ENCODE data around the gene SPRED2.

DNA sequence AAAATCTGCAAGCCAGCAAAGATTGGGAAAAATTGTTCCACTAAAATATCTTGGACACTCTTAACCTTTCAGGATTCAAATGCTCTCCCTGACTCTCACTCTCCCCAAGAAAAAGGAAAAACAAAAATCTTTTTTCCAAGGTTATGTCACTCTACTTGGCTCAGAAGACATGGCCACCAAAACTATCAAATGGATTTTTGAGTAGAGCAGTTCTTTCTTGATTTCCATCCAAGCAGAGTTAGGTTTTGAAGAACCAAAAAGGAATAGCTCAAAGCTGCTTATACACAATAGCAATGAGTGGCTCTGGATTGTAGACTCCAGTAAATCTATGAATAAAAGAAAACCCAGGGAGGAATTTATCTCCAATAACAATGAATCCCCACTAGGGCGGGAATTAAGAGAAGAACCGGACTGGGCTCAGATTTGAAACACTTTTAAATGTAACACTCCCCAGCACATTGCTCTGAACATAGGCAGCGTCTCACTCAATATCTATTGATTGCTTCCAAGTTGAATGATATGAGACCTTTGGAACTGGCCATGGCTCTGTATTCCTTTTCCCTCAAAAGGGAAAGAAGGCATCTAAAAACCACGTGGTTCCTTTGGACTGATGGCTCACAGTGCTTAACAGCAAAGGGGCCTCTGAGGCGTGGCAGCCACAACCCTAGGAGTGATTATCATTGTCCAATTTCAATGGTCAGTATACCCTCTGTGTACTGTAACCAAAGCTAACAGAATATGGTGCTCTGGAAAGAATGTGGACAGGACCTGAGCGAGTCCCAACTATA is 68.3 kb downstream of the SPRED2 start:
- no peak for TF ChIP-seq RARB (CRISPR knock-in tag; IDR thresholded peaks at IDR 0.05)
- no peak for TF ChIP-seq CSDC2 (CRISPR knock-in tag; IDR thresholded peaks at IDR 0.05)
- no peak for TF ChIP-seq ZC3H10 (CRISPR knock-in tag; IDR thresholded peaks at IDR 0.05)
- no peak for TF ChIP-seq GLIS3 (CRISPR knock-in tag; IDR thresholded peaks at IDR 0.05)
- TF ChIP-seq, protein P1, sequence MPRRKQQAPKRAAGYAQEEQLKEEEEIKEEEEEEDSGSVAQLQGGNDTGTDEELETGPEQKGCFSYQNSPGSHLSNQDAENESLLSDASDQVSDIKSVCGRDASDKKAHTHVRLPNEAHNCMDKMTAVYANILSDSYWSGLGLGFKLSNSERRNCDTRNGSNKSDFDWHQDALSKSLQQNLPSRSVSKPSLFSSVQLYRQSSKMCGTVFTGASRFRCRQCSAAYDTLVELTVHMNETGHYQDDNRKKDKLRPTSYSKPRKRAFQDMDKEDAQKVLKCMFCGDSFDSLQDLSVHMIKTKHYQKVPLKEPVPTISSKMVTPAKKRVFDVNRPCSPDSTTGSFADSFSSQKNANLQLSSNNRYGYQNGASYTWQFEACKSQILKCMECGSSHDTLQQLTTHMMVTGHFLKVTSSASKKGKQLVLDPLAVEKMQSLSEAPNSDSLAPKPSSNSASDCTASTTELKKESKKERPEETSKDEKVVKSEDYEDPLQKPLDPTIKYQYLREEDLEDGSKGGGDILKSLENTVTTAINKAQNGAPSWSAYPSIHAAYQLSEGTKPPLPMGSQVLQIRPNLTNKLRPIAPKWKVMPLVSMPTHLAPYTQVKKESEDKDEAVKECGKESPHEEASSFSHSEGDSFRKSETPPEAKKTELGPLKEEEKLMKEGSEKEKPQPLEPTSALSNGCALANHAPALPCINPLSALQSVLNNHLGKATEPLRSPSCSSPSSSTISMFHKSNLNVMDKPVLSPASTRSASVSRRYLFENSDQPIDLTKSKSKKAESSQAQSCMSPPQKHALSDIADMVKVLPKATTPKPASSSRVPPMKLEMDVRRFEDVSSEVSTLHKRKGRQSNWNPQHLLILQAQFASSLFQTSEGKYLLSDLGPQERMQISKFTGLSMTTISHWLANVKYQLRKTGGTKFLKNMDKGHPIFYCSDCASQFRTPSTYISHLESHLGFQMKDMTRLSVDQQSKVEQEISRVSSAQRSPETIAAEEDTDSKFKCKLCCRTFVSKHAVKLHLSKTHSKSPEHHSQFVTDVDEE (CRISPR knock-in tag; IDR thresholded peaks at IDR 0.05), result no peak
- TF ChIP-seq, protein P2, sequence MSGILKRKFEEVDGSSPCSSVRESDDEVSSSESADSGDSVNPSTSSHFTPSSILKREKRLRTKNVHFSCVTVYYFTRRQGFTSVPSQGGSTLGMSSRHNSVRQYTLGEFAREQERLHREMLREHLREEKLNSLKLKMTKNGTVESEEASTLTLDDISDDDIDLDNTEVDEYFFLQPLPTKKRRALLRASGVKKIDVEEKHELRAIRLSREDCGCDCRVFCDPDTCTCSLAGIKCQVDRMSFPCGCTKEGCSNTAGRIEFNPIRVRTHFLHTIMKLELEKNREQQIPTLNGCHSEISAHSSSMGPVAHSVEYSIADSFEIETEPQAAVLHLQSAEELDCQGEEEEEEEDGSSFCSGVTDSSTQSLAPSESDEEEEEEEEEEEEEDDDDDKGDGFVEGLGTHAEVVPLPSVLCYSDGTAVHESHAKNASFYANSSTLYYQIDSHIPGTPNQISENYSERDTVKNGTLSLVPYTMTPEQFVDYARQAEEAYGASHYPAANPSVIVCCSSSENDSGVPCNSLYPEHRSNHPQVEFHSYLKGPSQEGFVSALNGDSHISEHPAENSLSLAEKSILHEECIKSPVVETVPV (CRISPR knock-in tag; IDR thresholded peaks at IDR 0.05), result no peak
- TF ChIP-seq, protein P3, sequence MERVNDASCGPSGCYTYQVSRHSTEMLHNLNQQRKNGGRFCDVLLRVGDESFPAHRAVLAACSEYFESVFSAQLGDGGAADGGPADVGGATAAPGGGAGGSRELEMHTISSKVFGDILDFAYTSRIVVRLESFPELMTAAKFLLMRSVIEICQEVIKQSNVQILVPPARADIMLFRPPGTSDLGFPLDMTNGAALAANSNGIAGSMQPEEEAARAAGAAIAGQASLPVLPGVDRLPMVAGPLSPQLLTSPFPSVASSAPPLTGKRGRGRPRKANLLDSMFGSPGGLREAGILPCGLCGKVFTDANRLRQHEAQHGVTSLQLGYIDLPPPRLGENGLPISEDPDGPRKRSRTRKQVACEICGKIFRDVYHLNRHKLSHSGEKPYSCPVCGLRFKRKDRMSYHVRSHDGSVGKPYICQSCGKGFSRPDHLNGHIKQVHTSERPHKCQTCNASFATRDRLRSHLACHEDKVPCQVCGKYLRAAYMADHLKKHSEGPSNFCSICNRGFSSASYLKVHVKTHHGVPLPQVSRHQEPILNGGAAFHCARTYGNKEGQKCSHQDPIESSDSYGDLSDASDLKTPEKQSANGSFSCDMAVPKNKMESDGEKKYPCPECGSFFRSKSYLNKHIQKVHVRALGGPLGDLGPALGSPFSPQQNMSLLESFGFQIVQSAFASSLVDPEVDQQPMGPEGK (CRISPR knock-in tag; IDR thresholded peaks at IDR 0.05; ENCODE audit: borderline replicate concordance), result no peak
- TF ChIP-seq, protein P4, sequence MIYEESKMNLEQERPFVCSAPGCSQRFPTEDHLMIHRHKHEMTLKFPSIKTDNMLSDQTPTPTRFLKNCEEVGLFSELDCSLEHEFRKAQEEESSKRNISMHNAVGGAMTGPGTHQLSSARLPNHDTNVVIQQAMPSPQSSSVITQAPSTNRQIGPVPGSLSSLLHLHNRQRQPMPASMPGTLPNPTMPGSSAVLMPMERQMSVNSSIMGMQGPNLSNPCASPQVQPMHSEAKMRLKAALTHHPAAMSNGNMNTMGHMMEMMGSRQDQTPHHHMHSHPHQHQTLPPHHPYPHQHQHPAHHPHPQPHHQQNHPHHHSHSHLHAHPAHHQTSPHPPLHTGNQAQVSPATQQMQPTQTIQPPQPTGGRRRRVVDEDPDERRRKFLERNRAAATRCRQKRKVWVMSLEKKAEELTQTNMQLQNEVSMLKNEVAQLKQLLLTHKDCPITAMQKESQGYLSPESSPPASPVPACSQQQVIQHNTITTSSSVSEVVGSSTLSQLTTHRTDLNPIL (CRISPR knock-in tag; IDR thresholded peaks at IDR 0.05; ENCODE audit: low read depth), result no peak
- TF ChIP-seq ZNF8 (CRISPR knock-in tag; IDR thresholded peaks at IDR 0.05), result no peak
- TF ChIP-seq PPARA (CRISPR knock-in tag; IDR thresholded peaks at IDR 0.05; ENCODE audit: borderline replicate concordance), result no peak
- no peak for TF ChIP-seq OSR1 (CRISPR knock-in tag; IDR thresholded peaks at IDR 0.05)
- no peak for TF ChIP-seq ZNF565 (CRISPR knock-in tag; conservative IDR thresholded peaks at IDR 0.05; ENCODE audit: low read depth)
- TF ChIP-seq ESRRG (CRISPR knock-in tag; IDR thresholded peaks at IDR 0.05), result no peak
- no peak for TF ChIP-seq ZFP3 (CRISPR knock-in tag; IDR thresholded peaks at IDR 0.05)

Measured in SK-N-SH treated with all-trans-retinoic acid at 6 μM for 48 hours (cell line).